NCI-H128 (cell line): ENCODE measurements around the gene MCUB.
"Not testable (repeated sequence)": the region's sequence is repeated elsewhere in the genome, so short reads cannot be mapped to it uniquely, and the experiment has no call there.

Experiments used
- DNase-seq: peaks from one replicate; lab custom pipeline; 2025; ENCODE audit not compliant: unreplicated experiment; lab: John Stamatoyannopoulos, UW

The MCUB gene

DNA sequence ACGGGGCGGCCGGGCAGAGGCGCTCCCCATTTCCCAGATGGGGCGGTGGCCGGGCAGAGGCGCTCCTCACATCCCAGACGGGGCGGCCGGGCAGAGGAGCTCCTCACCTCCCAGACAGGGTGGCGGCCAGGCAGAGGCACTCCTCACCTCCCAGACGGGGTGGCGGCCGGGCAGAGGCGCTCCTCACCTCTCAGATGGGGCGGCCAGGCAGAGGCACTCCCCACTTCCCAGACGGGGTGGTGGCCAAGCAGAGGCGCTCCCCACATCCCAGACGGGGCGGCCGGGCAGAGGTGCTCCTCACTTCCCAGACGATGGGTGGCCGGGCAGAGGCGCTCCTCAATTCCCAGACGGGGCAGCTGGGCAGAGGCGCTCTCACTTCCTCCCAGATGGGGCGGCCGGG, 118.4 kb downstream of the MCUB start:
- not testable (repeated sequence) for DNase-seq

DNA sequence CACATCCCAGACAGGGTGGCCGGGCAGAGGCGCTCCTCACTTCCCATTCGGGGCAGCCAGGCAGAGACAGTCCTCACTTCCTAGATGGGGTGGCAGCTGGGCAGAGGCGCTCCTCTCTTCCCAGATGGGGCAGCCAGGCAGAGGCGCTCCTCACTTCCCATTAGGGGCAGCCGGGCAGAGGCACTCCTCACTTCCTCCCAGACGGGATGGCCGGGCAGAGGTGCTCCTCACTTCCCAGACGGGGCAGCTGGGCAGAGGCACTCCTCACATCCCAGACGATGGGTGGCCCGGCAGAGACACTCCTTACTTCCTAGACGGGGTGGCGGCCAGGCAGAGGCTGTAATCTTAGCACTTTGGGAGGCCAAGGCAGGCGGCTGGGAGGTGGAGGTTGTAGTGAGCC, 118.9 kb downstream of the MCUB start:
- DNase-seq = not testable (repeated sequence)

DNA sequence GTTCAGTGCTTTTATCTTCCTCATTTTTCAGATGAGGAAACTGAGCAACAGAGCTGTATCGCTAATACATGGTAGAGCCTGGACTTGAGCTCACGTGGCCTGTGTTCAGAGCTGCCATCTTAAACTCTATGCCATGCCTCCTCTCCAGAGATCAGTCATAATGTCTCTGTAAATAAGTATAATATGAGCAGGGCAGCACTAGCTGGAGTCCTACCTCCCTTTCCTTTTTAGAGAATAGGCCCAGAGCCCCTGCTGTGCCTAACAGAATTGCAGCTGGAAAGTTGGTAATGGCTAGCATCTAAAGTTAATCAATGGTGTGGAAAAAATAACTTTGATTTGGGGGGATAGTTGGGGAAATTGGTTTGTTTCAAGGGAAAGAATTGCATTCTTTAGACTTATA, 122.8 kb downstream of the MCUB start:
- no peak for DNase-seq

DNA sequence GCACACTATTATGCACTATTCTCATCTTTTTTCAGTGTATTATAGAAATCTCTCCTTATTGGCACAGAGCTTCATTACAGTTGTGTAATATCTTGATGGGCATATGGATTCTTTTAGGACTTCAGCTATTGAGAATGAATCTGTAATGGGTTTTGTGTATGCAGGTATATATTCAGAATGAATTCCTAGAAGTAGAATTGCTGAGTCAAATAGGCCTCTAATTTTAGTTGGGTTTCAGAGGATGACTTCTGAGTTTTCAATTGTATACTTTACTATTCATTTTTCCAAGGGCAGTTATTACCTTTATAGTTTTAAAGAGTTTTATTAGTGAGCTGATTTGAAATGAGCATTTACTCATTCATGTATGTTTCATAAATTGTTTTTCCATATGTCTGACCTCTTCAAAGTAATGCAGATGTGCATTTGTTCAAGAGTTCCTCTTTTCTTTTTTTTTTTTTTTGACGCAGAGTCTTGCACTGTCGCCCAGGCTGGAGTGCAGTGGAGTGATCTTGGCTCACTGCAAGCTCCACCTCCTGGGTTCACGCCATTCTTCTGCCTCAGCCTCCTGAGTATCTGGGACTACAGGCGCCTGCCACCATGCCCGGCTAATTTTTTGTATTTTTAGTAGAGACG, 123.7 kb downstream of the MCUB start:
- no peak for DNase-seq

DNA sequence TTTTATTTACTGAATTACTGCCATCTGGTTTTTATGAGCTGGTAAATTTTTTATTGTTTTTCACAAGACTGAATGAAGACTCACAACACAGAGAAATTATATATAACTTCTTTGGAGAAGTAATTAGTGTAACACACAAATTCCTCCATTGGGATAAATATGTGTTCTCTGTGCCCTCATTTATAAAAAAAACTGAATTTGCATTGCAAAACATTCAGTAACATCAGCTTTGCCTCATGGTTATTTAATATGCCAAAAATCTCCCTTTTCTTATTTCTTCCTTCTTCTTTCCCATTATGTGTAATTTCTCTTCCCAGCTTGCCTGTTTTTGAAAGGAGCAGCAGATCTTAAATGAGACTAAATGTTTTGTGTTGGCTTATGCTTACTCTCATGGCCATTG, 124.7 kb downstream of the MCUB start:
- DNase-seq = no peak

DNA sequence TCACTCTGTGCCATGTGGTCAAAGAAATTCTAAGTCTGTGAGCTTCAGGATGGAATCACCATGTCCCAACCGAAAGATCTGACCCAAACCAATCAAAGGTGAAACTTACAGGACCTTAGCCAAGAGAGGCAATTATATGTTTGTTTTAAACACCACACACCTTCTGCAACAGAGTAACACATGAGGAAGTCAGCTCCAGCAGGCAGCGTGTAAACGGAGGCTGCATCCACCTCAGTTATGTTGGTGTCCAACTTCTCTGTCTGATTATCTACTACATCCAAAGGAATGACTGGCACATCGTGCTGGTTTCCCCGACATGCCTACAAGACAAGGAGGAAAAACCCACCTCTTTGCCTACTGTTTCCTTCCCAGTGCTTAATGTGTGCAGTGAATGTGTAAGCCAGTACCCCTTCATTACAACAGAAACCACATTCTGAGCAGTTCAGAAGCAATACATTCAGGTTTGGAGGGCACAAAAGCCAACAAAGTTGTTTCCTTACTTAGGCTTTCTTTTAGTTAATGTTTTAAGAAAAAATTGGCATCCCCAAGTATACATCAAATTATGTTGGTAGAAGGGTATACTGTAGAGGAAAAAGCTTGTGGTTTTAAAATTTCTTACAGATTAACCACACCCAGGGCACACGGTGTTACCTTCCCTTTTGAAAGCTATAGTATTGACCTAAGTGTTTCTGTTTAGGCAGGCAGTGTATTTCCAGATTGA, 130.8 kb downstream of the MCUB start:
- no peak for DNase-seq

DNA sequence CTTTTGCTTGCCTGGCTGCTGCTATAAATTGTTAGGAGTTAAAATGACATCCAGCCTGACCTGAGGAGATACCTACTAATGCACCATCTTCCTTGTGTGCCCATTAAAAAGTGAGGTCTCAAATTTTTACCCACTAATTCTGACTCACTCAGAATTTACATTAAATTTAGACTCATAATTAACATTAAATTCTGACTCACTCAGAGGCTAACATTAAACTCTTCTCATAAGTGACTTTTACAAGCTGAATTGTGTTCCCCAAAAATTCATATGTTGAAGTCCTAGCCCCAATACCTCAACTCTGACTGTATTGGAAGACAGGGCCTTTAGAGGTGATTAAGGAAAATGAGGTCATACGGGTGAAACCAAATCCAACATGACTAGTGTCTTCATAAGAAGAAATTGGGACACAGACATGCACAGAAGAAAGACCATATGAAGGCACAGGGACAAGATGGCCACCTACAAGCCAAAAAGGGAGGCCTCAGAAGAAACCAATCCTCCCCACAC, 131.4 kb downstream of the MCUB start:
- DNase-seq = no peak

DNA sequence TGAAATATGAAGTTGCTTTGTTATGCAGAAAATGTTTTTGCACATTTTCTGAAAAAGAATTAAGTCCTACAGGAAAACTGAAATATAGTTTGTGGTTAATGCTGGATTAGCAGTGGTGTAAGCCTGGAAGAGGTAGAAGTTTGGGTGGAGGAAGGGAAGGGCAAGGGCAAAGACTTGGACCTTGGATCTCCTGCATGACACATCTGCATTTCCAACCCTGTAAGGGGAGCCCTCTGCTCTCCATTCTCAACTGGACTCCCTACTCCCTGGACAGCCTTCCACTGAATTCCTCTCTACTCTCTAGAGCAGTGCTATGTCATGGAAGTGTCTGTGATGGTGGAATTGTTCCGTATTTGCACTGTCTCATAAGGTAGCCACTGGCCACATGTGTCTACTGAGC, 138.6 kb downstream of the MCUB start:
- no peak for DNase-seq

DNA sequence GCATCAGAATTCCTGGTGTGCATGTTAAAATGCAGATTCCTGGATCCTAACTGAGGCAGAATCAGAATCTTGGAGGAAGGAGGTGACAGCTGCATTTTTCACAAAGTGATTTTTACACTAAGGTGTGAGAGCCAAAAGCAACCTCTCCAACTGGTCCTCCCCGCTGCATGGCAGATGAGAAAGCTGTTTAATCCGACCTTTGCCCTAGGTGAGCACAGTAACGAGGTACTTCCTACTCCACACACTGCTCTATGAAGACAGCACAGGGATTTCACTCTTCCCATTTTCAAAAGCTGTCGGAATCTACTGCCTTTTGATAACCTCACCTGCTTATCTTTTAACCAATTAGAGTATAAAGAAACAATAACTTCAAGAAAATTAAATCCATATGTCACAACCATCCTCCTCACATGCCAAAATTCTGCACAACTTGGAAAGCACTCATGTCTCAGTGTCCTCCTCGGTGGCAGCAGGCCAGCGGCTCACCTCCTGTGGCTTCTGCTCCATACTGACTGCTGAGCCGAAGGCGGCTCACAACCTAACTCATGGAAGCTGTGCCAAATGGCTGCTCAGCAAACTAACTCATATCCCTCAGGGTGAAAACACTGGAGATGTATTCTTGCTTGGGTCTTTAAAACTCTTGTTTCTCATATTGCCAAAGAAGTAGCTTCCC, 139.6 kb downstream of the MCUB start:
- no peak for DNase-seq

DNA sequence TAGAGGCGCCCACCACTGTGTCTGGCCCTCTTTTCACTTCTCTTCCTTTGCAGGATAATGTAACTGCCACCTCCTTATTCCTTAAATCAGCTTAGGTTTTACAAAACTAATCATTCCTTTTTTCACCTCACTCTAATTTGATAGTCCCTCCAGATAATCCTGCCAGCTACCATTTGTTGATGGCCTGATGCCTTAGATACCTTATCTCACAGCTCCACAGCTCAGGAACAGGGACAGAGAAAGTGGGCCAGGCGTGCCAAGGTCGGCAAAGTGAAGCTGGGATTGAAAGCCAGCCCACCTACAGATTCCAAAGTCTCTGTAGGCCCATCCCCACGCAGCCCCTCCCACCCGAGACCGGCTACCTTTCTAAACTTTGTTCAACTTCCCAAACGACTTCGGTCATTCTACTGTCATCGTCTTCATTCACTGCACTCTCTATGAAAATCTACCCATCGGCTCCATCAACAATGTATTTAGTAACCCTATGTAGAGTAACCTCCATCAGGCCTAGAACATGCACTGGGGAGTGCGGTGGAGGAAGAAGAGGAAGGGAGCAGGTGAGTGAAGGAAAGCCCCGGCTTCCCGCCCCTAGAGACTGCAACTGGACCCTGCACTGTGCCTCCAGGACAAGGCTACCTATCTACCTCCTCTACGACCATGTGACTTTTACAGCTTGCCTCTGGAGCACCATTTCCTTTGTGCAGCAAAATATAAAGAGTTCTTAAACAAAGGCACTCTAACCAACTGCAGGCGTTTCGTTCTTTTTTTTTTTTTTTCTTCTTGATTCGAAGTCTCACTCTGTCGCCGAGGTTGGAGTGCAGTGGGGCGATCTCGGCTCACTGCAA, 141.7 kb downstream of the MCUB start:
- no peak for DNase-seq

DNA sequence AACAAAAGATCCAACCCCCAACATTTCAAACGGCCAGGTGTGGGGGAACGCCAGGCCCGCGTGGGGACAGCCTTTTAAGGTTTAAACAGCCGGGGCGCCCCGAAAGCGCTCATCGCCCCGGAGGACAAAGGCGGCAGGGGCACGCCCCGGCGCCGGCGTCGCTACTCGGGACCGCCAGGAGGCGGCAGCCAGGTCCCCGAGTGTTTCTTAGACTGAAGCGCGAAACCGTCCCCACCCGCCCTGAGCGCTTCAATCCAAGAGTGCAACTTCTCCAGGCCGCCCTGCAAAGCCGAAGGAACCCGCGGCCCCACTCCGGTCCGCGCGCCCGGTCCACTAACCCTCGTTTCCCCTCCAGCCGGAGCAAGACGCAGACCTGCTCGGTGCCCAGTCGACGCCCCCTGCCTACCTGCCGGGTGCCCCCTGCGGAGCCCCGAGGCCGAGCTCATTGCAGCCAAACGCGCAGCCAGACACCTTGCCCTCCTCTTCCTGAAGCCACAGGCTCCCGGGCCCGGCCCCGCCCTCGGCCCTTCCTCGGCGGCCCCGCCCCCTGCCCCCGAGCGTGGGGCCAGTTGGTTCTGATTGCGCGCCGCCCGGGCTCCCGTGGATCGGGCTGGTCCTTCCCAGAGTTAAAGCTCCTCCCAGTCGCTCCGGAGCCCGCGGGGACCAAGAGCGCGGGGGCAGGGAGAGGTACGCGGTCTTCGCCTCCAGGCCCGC, 143.1 kb downstream of the MCUB start, which contains the start of gene CASP6:
TSS of gene CASP6 (minus strand) at position 496 of the 714 bp plus-strand sequence. CDS start at position 446, 50 bp downstream.
- peak; percentile 40 for DNase-seq

DNA sequence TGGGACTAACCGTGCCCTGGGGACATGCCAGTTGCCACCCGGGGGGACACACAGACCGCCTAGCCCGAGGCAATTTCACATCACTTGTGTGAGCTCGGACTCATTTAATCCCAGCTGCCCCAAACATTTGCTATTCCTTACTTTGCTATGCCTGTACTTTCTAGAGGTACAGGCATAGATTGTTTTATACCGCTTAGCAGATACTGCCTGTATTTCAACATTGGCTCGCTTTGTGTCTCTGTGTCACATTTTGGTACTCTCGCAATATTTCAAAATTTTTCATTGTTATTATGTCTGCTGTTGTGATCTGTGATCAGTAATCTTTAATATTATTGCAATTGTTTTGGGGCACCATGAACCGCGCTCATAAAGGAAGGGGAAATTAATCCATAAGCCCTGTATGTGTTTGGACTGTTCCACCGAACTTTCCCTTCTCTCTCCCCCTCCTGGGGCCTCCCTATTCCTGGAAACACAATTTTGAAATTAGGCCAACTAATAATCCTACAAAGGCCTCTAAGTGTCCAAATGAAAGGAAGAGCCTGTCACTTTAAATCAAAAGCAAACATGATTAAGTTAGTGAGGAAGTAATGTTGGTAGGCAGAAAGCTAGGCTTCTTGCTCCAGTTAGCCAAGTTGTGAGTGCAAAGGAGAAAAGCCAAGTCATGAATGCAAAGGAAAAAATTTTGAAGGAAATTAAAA, 143.8 kb downstream of the MCUB start:
- DNase-seq = no peak

DNA sequence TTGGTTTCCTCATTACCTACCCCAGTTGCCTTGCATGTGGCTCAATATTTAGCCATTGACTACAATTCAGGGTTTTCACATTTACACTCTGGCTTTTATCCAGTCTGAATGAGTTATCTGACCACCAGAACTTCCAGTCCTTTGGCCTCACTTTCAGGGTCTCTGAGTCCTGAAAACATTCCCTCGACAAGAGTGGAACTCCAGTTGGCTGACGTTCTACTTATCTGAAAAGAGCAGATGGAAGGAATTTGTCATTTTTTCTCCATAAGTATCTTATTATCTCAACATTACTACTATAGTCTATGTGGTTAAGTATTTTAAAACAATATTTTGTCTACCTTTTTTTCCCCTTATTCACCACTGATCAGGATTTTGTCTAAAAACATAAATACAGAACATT, 148.4 kb downstream of the MCUB start:
- DNase-seq = no peak

DNA sequence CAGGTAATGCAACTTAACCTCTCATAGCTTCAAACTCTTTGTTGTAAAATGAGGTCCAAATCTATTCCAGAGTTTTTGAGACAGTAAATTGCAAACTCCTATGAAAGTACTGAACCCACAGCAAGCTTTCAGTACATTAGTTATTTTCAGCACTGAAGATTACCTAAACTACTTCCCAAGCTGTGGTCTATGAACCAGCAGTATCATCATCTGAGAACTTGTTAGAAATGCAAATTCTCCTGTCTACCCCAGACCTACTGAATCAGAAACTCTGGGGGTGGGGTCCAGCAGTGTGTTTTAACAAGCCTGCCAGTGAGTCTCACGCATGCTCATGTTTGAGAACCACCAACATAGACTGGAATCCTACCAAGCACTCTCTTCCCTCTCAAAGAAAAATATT, 148.9 kb downstream of the MCUB start:
- DNase-seq = no peak

DNA sequence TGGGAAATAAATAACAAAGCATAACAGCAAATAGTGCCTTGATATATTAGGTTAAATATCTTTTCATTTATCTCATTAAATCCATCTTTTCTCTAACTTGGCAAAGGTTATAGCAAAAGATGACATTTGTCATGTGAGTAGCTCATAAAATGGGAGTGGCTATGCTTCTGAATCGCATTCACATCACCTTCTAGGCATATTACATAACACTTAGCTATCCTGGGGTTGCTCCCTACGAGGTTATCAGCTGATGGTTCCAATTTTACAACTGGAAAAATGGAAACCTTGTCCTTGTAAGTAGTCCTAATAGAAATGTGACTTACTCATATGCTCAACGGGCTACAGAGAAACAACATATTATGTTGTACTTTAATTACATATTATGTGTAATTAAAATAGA, 153.5 kb downstream of the MCUB start:
- DNase-seq = no peak

DNA sequence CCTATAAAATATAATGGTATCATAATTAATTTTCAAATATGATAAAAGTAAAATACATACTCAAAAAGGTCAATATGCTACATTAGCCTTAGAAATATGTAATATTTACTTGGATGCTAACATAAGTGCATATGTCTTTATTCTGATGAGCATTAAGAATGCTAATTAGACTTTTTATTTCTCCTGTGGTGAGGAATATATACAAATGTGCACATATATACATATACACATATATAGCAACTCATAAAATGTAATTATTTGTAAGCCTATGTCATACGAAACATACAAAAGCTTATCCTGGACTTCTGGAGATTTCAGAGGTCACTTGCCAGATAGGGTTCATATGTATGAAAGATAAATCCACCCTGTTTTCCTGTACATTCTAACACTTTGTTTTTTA, 158.7 kb downstream of the MCUB start:
- DNase-seq = no peak

DNA sequence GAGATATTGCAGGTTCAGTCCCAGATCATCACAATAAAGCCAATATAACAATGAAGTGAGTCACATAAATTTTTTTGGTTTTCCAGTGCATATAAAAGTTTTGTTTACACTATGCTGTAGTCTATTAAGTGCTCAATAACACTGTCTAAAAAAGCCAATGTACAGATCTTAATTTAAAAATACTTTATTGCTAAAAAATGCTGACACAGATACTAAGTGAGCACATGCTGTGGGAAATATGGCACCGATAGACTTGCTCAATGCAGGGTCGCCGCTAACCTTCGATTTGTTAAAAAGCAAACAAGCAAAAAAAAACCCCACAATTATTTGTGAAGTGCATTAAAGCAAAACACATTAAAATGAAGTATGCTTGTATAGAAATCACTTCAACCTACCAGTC, 159.6 kb downstream of the MCUB start:
- DNase-seq = no peak

DNA sequence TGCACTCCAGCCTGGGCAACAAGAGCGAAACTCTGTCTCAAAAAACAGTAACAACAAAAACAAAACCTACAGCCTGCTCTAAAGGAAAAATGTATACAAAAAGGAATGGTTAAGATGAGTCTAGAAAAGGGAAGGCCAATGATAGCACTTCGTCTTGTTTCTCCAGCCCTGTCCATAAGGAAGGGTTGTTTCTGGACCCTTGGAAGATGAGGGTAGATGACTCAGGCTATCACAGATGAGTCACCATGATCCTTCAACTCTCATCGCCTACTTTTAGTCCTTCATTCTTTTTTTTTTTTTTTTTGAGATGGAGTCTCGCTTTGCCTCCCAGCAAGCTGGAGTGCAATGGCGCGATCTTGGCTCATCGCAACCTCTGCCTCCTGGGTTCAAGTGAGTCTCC, 161.0 kb downstream of the MCUB start:
- DNase-seq = no peak

DNA sequence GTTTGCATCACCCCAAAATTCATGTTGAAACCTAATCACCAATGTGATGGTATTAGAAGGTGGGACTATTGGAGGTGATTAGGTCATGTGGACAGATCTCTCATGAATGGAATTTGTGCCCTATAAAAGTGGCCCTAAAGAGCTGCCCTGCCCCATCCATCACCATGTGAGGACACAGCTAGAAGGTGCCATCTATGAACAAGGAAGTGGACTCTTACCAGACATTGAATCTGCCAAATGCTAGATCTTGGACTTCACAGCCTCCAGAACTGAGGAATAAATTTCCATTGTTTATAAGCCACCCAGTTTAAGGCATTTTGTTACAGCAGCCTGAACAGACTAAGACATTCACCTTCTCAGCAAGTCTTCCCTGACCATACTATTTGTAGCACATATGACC, 162.3 kb downstream of the MCUB start:
- no peak for DNase-seq

DNA sequence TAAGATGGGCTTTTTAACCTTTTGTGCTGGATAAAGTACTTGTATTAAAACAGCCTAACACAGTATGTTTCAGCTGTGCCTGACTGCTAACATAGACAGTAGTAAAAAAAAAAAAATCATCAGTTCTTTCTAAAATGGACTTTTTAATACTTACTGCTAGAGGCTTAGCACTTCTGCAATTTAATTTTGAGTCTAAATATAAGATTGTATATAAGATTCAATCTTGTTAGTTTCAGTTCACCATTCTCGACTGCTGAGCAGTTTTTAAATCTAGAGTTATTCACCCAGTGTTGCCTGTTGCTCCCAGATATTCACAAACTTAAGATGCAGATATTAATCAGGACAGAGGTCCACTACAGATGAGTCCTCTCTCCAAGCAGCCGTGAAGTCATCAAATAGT, 163.1 kb downstream of the MCUB start:
- no peak for DNase-seq
